ENCODE data around the gene EIF4ENIF1. TPM values are rescaled to one million over a fixed set of nuclear protein-coding genes. Genes with fewer than 3 reads are reported as not detected.

Gene EIF4ENIF1
- total and polyA plus RNA-seq, 9 of the 15 experiments (the other 6 are each of a cell fraction or from before 2014, with no cell fraction given): 2.5 to 24.9 (median 15.8) TPM

DNA sequence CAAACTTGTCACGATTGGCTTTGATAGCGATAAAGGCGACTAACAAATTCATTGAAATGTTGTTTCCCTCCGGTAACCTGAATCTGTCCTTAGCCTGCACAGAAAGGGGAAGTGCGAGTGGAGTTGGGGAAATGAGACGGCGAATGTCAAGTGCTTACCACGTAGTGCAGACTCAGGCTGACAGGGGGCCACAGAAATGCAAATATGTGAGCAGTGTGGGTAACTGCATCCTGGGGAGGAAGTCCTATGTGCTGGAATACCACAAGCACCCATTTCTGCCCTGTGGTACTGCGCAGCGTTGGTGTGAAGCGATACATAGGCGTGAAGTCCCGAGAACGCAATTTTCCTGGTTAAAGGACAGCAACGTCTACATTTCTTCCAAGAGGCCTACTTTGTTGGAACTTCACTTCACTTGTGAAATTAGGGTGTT is 869 bp upstream of the EIF4ENIF1 start (continued):
- TF ChIP-seq MYC (IDR thresholded peaks at IDR 0.05; ENCODE audit: low read depth, low read length) (peak; percentile 36; the same call in 1 of the 2 replicates), MYC (CRISPR knock-in tag; IDR thresholded peaks at IDR 0.05; ENCODE audit: borderline replicate concordance, low read depth) (no peak), TSC22D4 (tag; IDR thresholded peaks at IDR 0.05) (no peak), ARID1B (IDR thresholded peaks at IDR 0.05) (peak; percentile 48; the same call in 1 of the 2 replicates), SPI1 (IDR thresholded peaks at IDR 0.05; ENCODE audit: borderline replicate concordance, low read depth, low read length) (peak; percentile 100), ZNF583 (CRISPR knock-in tag; IDR thresholded peaks at IDR 0.05) (no peak), SMARCA5 (IDR thresholded peaks at IDR 0.05) (0 out of 2 replicates have a peak, but pooled peaks have one; percentile 55), NFE2 (IDR thresholded peaks at IDR 0.05; ENCODE audit: low read depth) (peak; percentile 61), SMARCE1 (IDR thresholded peaks at IDR 0.05) (peak; percentile 75; the same call in 1 of the 2 replicates), PHF8 (IDR thresholded peaks at IDR 0.05; ENCODE audit: borderline replicate concordance, low read length) (no peak)
- TF ChIP-seq, protein P1, sequence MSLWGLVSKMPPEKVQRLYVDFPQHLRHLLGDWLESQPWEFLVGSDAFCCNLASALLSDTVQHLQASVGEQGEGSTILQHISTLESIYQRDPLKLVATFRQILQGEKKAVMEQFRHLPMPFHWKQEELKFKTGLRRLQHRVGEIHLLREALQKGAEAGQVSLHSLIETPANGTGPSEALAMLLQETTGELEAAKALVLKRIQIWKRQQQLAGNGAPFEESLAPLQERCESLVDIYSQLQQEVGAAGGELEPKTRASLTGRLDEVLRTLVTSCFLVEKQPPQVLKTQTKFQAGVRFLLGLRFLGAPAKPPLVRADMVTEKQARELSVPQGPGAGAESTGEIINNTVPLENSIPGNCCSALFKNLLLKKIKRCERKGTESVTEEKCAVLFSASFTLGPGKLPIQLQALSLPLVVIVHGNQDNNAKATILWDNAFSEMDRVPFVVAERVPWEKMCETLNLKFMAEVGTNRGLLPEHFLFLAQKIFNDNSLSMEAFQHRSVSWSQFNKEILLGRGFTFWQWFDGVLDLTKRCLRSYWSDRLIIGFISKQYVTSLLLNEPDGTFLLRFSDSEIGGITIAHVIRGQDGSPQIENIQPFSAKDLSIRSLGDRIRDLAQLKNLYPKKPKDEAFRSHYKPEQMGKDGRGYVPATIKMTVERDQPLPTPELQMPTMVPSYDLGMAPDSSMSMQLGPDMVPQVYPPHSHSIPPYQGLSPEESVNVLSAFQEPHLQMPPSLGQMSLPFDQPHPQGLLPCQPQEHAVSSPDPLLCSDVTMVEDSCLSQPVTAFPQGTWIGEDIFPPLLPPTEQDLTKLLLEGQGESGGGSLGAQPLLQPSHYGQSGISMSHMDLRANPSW (CRISPR knock-in tag; IDR thresholded peaks at IDR 0.05): no peak
- TF ChIP-seq, protein P2, sequence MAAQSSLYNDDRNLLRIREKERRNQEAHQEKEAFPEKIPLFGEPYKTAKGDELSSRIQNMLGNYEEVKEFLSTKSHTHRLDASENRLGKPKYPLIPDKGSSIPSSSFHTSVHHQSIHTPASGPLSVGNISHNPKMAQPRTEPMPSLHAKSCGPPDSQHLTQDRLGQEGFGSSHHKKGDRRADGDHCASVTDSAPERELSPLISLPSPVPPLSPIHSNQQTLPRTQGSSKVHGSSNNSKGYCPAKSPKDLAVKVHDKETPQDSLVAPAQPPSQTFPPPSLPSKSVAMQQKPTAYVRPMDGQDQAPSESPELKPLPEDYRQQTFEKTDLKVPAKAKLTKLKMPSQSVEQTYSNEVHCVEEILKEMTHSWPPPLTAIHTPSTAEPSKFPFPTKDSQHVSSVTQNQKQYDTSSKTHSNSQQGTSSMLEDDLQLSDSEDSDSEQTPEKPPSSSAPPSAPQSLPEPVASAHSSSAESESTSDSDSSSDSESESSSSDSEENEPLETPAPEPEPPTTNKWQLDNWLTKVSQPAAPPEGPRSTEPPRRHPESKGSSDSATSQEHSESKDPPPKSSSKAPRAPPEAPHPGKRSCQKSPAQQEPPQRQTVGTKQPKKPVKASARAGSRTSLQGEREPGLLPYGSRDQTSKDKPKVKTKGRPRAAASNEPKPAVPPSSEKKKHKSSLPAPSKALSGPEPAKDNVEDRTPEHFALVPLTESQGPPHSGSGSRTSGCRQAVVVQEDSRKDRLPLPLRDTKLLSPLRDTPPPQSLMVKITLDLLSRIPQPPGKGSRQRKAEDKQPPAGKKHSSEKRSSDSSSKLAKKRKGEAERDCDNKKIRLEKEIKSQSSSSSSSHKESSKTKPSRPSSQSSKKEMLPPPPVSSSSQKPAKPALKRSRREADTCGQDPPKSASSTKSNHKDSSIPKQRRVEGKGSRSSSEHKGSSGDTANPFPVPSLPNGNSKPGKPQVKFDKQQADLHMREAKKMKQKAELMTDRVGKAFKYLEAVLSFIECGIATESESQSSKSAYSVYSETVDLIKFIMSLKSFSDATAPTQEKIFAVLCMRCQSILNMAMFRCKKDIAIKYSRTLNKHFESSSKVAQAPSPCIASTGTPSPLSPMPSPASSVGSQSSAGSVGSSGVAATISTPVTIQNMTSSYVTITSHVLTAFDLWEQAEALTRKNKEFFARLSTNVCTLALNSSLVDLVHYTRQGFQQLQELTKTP (IDR thresholded peaks at IDR 0.05; ENCODE audit: low read depth in 1 of 2, partially characterized antibody in 2 of 2): peak in 1 of 2 experiments; percentile 33
- TF ChIP-seq, protein P3, sequence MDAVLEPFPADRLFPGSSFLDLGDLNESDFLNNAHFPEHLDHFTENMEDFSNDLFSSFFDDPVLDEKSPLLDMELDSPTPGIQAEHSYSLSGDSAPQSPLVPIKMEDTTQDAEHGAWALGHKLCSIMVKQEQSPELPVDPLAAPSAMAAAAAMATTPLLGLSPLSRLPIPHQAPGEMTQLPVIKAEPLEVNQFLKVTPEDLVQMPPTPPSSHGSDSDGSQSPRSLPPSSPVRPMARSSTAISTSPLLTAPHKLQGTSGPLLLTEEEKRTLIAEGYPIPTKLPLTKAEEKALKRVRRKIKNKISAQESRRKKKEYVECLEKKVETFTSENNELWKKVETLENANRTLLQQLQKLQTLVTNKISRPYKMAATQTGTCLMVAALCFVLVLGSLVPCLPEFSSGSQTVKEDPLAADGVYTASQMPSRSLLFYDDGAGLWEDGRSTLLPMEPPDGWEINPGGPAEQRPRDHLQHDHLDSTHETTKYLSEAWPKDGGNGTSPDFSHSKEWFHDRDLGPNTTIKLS (IDR thresholded peaks at IDR 0.05; ENCODE audit: borderline replicate concordance, low read depth): 0 out of 2 replicates have a peak, but pooled peaks have one; percentile 1
